ACC112 (cell line): ENCODE results near the gene EPB41L4A.

Experiments
- H2AFZ ChIP-seq: fragments of 200-600 bp; sonication (generic); one replicate; pipeline ENCODE4 v1.6.0; 2017; ENCODE audit warnings: antibody characterized with exemption, low read length; ENCODE audit not compliant: unreplicated experiment
- H3K27ac ChIP-seq: fragments of 200-600 bp; sonication (generic); 2 replicates; pipeline ENCODE4 v1.5.1; 2014; ENCODE audit warnings: low read depth, mild to moderate bottlenecking, antibody characterized with exemption, low read length, moderate library complexity
- H3K27me3 ChIP-seq: fragments of 200-600 bp; sonication (generic); 2 replicates; pipeline ENCODE4 v1.6.1; 2014; ENCODE audit warnings: mild to moderate bottlenecking, antibody characterized with exemption, low read length, moderate library complexity, mixed read lengths; ENCODE audit not compliant: insufficient read depth
- H3K36me3 ChIP-seq: fragments of 200-600 bp; sonication (generic); 2 replicates; pipeline ENCODE4 v1.6.1; 2016; ENCODE audit warnings: mild to moderate bottlenecking, antibody characterized with exemption, low read length, moderate library complexity, mixed read lengths; ENCODE audit not compliant: insufficient read depth
- H3K4me1 ChIP-seq: fragments of 200-600 bp; sonication (generic); one replicate; pipeline ENCODE4 v1.6.1; 2016; ENCODE audit warnings: low read length, mixed read lengths; ENCODE audit not compliant: insufficient read depth, unreplicated experiment, control insufficient read depth
- H3K4me3 ChIP-seq: fragments of 200-600 bp; sonication (generic); 2 replicates; pipeline ENCODE4 v1.5.1; 2014; ENCODE audit warnings: mild to moderate bottlenecking, low read depth, low read length
- H3K79me2 ChIP-seq: fragments of 200-600 bp; sonication (generic); one replicate; pipeline ENCODE4 v1.6.0; 2016; ENCODE audit warnings: low read length; ENCODE audit not compliant: control insufficient read depth, unreplicated experiment, insufficient read depth

EPB41L4A gene

DNA sequence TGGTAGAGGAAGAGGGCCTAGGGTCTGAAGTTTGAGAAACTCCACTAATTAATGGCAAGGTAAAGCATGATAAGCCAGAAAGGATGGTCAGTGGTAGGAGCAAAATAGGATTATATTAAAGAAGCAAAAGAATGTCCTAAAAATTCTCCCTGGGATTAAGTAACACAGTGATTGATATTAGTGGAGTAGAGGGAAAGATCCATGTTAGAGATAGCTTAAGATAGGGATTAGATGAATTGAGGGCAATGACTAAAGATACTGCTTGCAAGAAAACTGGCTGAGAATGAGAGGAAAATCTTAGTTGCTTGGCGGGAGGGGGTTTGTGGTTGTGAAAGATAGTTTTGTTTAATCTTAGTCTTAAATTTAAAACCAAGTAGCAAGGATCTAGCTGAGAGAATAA is 255.6 kb downstream of the EPB41L4A start:
- Histone ChIP-seq H3K4me1 (peaks cover 19% of the 10 kb centered on the region), H3K36me3 (peaks cover 45% of the 10 kb centered on the region), H2AFZ (no peak overlapping the region), H3K27ac (no peak overlapping the region), H3K4me3 (no peak overlapping the region), H3K79me2 (peaks cover 28% of the 10 kb centered on the region), H3K27me3 (no peaks in the 10 kb centered on the region)

DNA sequence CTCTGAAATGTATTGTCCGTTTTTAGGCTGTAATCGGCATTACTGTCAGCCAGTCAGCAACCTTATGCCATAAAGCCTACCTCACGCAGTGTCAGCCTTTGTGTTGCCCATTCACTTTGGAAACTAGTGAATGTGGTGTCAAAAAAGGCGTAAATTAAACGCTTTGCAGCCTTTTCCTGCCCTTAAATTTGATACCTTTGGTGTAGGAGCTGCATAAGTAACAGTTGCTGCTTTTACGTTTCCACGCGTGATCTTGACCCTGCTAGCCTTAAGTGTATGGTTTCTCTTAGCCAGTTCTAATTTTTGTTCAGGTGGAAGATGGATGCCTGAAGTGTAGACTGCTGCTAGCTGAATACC is 257.7 kb downstream of the EPB41L4A start:
- peaks cover 19% of the 10 kb centered on the region for H3K4me1 ChIP-seq
- peaks cover 28% of the 10 kb centered on the region for H3K79me2 ChIP-seq
- H3K36me3 ChIP-seq, result peaks cover 44% of the 10 kb centered on the region
- H2AFZ ChIP-seq, result peak overlapping the region; percentile 43
- peak overlapping the region; percentile 91 for H3K4me3 ChIP-seq
- peak overlapping the region; percentile 49; the same call in 1 of the 2 replicates for H3K27ac ChIP-seq
- no peaks in the 10 kb centered on the region for H3K27me3 ChIP-seq

DNA sequence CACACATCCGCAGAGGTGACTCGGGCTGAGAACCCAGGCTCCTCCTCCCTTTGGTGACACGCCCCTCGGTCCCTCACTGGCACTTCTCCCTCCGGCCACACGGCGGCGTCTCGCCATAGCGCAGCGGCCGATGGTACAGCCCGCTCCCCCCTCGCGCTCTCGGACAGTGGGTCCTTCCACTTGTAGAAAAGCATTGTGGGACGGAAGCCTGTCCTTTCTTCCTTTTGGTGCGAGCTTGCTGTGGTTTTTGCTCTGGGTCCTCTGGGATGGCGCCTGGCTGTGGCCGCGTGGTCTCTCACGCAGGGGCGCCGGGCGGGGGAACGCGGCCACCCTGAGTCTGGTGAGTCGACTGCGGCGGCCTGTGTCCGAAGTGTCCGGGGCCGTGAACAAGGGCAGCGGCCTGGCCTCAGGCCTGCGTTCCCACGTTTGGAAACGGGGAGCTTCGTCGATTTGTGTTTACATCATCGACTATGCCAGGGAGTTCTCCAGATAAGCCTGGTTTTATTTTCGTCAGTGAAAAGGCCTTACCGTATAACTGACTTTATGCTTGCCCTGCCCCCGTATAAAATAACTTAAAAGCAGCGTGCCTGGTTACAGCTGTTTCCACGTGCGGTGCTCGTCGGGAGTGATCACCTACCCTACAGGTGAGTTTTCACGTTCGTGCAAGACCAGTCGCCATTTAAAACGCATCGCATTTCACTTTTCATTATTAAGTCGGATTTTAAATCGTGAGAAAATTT is 258.3 kb downstream of the EPB41L4A start:
- Histone ChIP-seq H3K79me2 (peaks cover 28% of the 10 kb centered on the region), H3K4me1 (peaks cover 19% of the 10 kb centered on the region), H3K27me3 (no peaks in the 10 kb centered on the region), H3K4me3 (peak overlapping the region; percentile 91), H3K36me3 (peaks cover 41% of the 10 kb centered on the region), H3K27ac (peak overlapping the region; percentile 49; the same call in 1 of the 2 replicates), H2AFZ (peak overlapping the region; percentile 43)

- Histone ChIP-seq H2AFZ (no peak overlapping the region), H3K27ac (no peak overlapping the region), H3K36me3 (peaks cover 29% of the 10 kb centered on the region)
Measured at GRCh38 chr5:112159435-112159834, 259.6 kb downstream of the EPB41L4A start.

GRCh38 chr5:112156211-112156610 is 262.9 kb downstream of the EPB41L4A start:
- H3K27ac ChIP-seq, result no peak overlapping the region
- peaks cover under 1% of the 10 kb centered on the region; the same call in 1 of the 2 replicates for H3K36me3 ChIP-seq
- H3K4me3 ChIP-seq, result no peak overlapping the region
- no peak overlapping the region for H2AFZ ChIP-seq
- H3K4me1 ChIP-seq, result peaks cover 4% of the 10 kb centered on the region
- peaks cover 5% of the 10 kb centered on the region for H3K79me2 ChIP-seq
- no peaks in the 10 kb centered on the region for H3K27me3 ChIP-seq

More at GRCh38 chr5:112159435-112159834, 259.6 kb downstream of the EPB41L4A start:
- Histone ChIP-seq H3K79me2 (peaks cover 28% of the 10 kb centered on the region), H3K27me3 (no peaks in the 10 kb centered on the region), H3K4me1 (peaks cover 23% of the 10 kb centered on the region), H3K4me3 (no peak overlapping the region)

DNA sequence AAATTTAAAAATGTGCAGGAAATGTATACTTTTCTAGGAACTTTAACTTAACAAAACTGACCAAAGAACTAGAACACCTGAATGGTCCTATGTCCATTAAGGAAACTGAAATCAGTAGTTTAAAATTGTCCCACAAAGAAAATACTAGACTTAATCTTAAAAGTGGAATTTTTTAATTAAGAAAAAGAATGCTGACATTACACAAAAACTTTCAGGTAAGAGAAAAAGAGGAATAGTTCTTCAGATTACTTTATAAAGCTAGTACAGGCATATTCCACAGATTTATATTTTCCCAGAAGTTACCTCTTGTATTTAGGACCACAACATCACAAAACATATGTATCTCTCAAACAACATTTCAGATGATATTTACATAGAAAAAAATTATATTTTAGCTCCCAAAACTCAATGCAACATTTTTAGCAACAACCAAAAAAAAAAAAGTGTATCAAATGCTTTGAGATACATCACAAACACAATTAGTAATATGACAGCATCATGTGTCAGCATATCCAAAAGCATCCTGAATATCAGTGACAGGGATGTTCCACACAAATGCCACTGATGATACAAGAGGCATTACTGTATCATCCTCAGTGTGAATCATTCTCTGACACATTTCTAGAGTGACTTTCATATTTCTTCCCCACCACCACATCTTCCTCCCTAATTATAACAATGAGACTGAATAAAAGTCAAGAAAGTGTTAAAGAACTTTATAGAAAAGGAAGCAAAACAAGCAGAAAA is 264.0 kb downstream of the EPB41L4A start:
- no peaks in the 10 kb centered on the region for H3K36me3 ChIP-seq
- no peak overlapping the region for H3K4me3 ChIP-seq
- H3K4me1 ChIP-seq, result peaks cover 4% of the 10 kb centered on the region
- no peaks in the 10 kb centered on the region for H3K79me2 ChIP-seq
- peak overlapping the region; percentile 15; the same call in 1 of the 2 replicates for H3K27ac ChIP-seq
- H3K27me3 ChIP-seq, result no peaks in the 10 kb centered on the region
- H2AFZ ChIP-seq, result no peak overlapping the region

- Histone ChIP-seq H3K36me3 (no peaks in the 10 kb centered on the region), H3K27me3 (no peaks in the 10 kb centered on the region), H3K4me3 (no peak overlapping the region), H3K4me1 (peaks cover 13% of the 10 kb centered on the region), H3K79me2 (no peaks in the 10 kb centered on the region), H3K27ac (no peak overlapping the region), H2AFZ (no peak overlapping the region)
Measured at GRCh38 chr5:112149727-112150126, 269.4 kb downstream of the EPB41L4A start.

DNA sequence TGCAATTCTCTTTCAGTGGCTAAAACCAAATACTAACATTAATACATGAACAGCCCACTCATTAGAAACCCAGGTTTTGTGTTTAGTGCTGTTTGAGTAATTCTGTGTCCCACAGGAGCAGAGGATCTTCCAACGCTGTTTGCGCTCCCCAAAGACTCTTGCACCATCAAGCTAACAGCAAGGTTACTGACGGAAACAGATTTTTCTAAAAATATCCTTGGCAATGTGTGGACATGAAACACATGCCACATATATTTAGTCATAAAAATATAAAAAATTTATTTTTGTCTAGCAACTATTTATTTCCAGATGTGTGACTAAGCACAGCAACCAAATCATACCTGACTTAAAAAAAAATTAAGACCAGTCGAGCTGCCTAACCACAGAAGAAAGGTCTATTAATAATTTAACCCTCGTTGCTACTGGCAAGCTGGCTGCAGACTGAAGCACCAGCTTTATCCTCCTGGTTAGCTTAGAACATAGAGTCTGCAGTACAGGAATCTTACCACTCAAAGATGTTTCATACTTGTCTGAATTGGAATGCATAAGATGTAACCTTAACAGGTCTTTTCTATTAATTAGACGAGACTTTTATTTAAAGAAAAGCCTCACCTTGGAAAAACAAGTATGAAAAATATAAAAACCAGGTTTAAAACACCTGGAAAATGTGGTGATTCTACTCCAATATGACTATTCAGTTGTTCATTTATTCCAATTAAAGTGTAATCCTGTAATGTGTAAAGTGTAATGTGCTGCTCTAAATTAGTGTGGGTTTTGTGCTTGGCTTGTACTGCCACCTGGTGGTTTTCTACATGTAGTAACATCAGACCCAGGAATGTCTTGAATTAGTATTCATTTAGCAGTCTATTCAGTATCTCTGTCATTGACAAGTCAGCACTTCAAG is 272.5 kb downstream of the EPB41L4A start:
- Histone ChIP-seq H3K4me3 (peak overlapping the region; percentile 28; the same call in 1 of the 2 replicates), H3K79me2 (no peaks in the 10 kb centered on the region), H2AFZ (peak overlapping the region; percentile 59), H3K36me3 (no peaks in the 10 kb centered on the region), H3K4me1 (peaks cover 21% of the 10 kb centered on the region), H3K27me3 (no peaks in the 10 kb centered on the region), H3K27ac (peak overlapping the region; percentile 80)

DNA sequence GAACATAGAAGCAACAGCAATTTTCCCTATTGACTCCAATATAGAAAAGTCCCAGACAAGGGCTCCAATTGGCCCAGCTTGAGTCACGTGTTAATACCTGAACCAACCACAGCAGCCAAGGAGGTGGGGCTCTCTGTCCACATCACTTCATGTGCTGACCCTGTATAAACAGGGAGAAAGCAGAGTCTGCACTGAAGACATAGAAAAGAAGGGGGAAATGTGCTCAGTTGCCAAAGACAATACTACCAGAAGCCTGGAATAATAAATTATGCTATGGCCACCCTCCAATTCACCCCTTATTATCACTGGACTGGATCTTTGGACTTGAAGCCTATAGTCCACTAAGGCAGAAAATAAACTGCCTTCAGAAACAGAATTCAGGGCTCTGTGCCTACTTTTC is 275.4 kb downstream of the EPB41L4A start:
- no peak overlapping the region for H2AFZ ChIP-seq
- H3K36me3 ChIP-seq, result no peaks in the 10 kb centered on the region
- H3K79me2 ChIP-seq, result no peaks in the 10 kb centered on the region

DNA sequence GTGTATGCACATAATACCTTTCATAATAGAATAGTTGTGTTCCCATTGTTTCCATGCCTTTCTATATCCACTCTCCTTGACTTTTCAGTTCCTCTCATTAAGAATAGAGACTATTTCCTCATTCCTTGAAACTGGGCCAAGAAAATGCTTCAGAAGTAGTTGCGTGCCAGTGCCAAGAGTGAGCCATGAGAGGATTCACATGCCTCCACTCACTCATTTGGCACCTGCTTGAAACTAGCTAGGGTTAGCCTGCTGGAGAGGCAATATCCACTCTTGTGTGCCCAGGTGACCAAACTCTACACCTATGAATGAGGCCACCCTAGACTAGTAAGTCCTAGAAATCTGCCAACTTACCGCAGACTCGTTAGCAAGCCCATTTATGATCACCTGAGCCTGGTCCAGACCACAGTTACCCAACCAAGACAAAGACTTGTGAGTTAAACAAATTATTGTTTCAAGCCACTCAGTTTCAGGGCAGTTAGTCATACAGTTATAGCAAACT is 276.3 kb downstream of the EPB41L4A start:
- no peak overlapping the region for H2AFZ ChIP-seq
- H3K79me2 ChIP-seq, result no peaks in the 10 kb centered on the region
- H3K27ac ChIP-seq, result no peak overlapping the region
- no peaks in the 10 kb centered on the region for H3K36me3 ChIP-seq
- H3K4me1 ChIP-seq, result peaks cover 21% of the 10 kb centered on the region
- no peaks in the 10 kb centered on the region for H3K27me3 ChIP-seq
- no peak overlapping the region for H3K4me3 ChIP-seq

More for the DNA sequence above, 275.4 kb downstream of the EPB41L4A start:
- Histone ChIP-seq H3K27ac (no peak overlapping the region), H3K4me3 (no peak overlapping the region), H3K27me3 (no peaks in the 10 kb centered on the region), H3K4me1 (peaks cover 21% of the 10 kb centered on the region)
